HepG2 (cell line): ENCODE measurements around the gene ITGA7. TPM values are rescaled to one million over a fixed set of nuclear protein-coding genes. Genes with fewer than 3 reads are reported as not detected.

Experiments used
- ATF1 ChIP-seq: IDR thresholded peaks from 2 replicates; pipeline ENCODE4 v1.6.1; 2016; ENCODE audit warnings: mild to moderate bottlenecking, control low read depth
- CREB1 ChIP-seq, 2 experiments: fragments of 450-650 bp in 1 of 2; IDR thresholded peaks; 2 replicates each; pipeline ENCODE4 v1.6.1; 2016 to 2017; ENCODE audit warnings: control low read depth in 1 of 2, mild to moderate bottlenecking in 1 of 2, missing compliant biosample characterization in 1 of 2, missing genetic modification characterization in 1 of 2
- EP300 ChIP-seq, 3 experiments: sonication (generic) in 1 of 3; formaldehyde crosslinking in 1 of 3; IDR thresholded peaks; 2 replicates each; pipeline versions ENCODE4 v1.5.1 to v1.6.1; 2011 to 2020; ENCODE audit warnings: low read depth in 2 of 3, low read length in 2 of 3, borderline replicate concordance in 1 of 3, improper control_type of control experiment in 1 of 3, mild to moderate bottlenecking in 1 of 3, missing genetic modification reagents in 1 of 3, moderate library complexity in 1 of 3
- FLYWCH1 ChIP-seq: sonication (generic); formaldehyde crosslinking; IDR thresholded peaks from 2 replicates; pipeline ENCODE4 v1.8.1; 2023; ENCODE audit warnings: mild to moderate bottlenecking, missing genetic modification reagents
- GABPA ChIP-seq, 2 experiments: IDR thresholded peaks; 2 replicates each; pipeline ENCODE4 v1.6.1; 2011 to 2016; ENCODE audit warnings: low read depth in 2 of 2, low read length in 1 of 2, missing biosample characterization in 1 of 2, missing genetic modification characterization in 1 of 2
- GATA4 ChIP-seq: sonication (generic); IDR thresholded peaks from 2 replicates; pipeline ENCODE4 v1.6.1; 2016; ENCODE audit warnings: antibody characterized with exemption, low read depth, borderline replicate concordance
- GFI1 ChIP-seq: sonication (generic); formaldehyde crosslinking; IDR thresholded peaks from 2 replicates; pipeline ENCODE4 v1.5.0; 2020; ENCODE audit warnings: missing genetic modification reagents, mild to moderate bottlenecking, borderline replicate concordance
- GTF2F1 ChIP-seq: fragments of 150-350 bp; IDR thresholded peaks from 2 replicates; pipeline ENCODE4 v1.6.1; 2014; ENCODE audit warnings: low read length
- HOXA3 ChIP-seq: sonication (generic); formaldehyde crosslinking; IDR thresholded peaks from 2 replicates; pipeline ENCODE4 v1.5.0; 2020; ENCODE audit warnings: missing genetic modification reagents
- SPEN ChIP-seq: sonication (generic); formaldehyde crosslinking; IDR thresholded peaks from 2 replicates; pipeline ENCODE4 v1.5.1; 2020; ENCODE audit warnings: low read depth, mild to moderate bottlenecking, missing genetic modification reagents
- ZFYVE20 ChIP-seq: sonication (generic); formaldehyde crosslinking; IDR thresholded peaks from 2 replicates; pipeline ENCODE4 v1.8.0; 2023; ENCODE audit warnings: low read depth, mild to moderate bottlenecking, moderate library complexity, missing genetic modification reagents, borderline replicate concordance
- ZNF329 ChIP-seq: sonication (generic); formaldehyde crosslinking; IDR thresholded peaks from 2 replicates; pipeline ENCODE4 v1.9.0; 2021; ENCODE audit warnings: low read depth, mild to moderate bottlenecking, missing genetic modification reagents
- ZNF34 ChIP-seq: sonication (generic); formaldehyde crosslinking; IDR thresholded peaks from 2 replicates; pipeline ENCODE4 v1.4.0; 2020; ENCODE audit warnings: mild to moderate bottlenecking, missing genetic modification reagents, borderline replicate concordance
- ZNF616 ChIP-seq: sonication (generic); formaldehyde crosslinking; IDR thresholded peaks from 2 replicates; pipeline ENCODE4 v1.5.0; 2020; ENCODE audit warnings: low read depth, mild to moderate bottlenecking, missing genetic modification reagents
- ZSCAN31 ChIP-seq: sonication (generic); formaldehyde crosslinking; IDR thresholded peaks from 2 replicates; pipeline ENCODE4 v1.5.0; 2020; ENCODE audit warnings: low read depth, mild to moderate bottlenecking, missing genetic modification reagents
- polyA plus RNA-seq, 8 experiments: library from polyadenylated mRNA; depleted of rRNA in 3 of 8; stranded (reverse) in 7 of 8; unstranded in 1 of 8; fragments of >200 nt; fragmentation: Illumina TruSeq in 4 of 8; extraction: Trizol in 4 of 8; gene quantifications; 2 replicates each; pipeline versions ENCODE4 v1.2.1 to v1.2.3, GENCODE V29; 2011 to 2016; ENCODE audit warnings: low read depth in 4 of 8, missing spikeins in 1 of 8, mixed read lengths in 1 of 8; ENCODE audit not compliant: insufficient read depth in 1 of 8
- total RNA-seq, 5 experiments: library from RNA; depleted of rRNA; stranded (reverse); fragments of >200 nt; fragmentation: Illumina TruSeq; extraction: Trizol; gene quantifications; 2 replicates each; pipeline ENCODE4 v1.2.3, GENCODE V29; 2016; ENCODE audit warnings: low read depth in 1 of 5
- TF ChIP-seq, protein P1 (sequence below): sonication (generic); formaldehyde crosslinking; IDR thresholded peaks from 2 replicates; pipeline ENCODE4 v1.5.1; 2020; ENCODE audit warnings: mild to moderate bottlenecking, missing genetic modification reagents, borderline replicate concordance
- TF ChIP-seq, protein P2 (sequence below): sonication (generic); formaldehyde crosslinking; IDR thresholded peaks from 2 replicates; pipeline ENCODE4 v1.5.1; 2020; ENCODE audit warnings: missing genetic modification reagents, mild to moderate bottlenecking, borderline replicate concordance
- TF ChIP-seq, protein P3 (sequence below): sonication (generic); formaldehyde crosslinking; IDR thresholded peaks from 2 replicates; pipeline ENCODE4 v1.5.1; 2020; ENCODE audit warnings: missing genetic modification reagents, mild to moderate bottlenecking, borderline replicate concordance
- TF ChIP-seq, protein P4 (sequence below): sonication (generic); formaldehyde crosslinking; IDR thresholded peaks from 2 replicates; pipeline ENCODE4 v1.4.0; 2020; ENCODE audit warnings: missing genetic modification reagents

ITGA7 gene
- total and polyA plus RNA-seq, 2 of the 13 experiments (the other 11 are each of a cell fraction or from before 2014, with no cell fraction given), result 0.65 to 0.75 TPM

DNA sequence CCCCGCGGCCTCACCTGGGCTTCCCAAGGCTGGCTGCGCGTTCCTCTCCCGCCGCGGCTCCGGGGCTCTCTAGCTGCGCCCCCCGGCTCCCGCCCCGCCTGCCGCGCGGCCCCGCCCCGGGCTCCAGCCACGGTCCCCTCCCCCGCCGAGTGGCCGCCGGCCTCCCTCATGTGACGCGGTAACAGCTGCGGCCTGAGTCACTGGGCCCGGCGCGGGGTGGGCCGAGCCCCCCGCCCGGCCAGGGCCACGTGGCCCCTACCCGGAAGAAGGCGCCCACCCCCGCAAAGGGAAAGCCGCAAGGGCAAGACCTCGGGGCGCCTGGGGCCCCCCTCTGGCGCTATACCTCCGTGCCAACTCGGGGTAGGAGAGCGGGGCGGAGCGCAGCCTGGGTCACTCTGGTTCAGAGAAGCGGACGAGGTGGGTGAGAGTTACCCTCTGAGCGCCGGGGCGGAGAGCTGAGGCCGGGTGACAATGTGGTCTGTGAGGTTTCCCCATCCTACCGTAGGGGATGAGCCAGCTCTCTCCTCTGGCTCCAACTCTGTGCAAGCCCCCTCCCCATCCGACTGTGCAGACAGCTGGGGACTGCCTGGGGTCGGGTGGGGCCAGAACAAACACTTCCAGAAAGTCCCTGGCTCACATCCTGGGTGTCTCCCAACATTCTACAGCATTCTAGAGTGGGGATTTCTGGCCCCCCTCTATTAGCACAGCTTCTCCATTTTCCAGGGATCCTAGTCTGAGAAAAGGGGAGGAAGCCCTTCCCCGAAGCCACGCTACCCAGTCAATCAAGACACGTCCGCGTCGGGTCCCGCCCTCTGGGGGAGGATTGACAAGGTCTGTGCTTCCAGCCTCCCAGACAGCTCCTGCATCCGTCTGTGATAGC lies 21.5 kb upstream of the ITGA7 start, which contains the start of gene CD63 (continued):
- TF ChIP-seq SPEN (CRISPR knock-in tag) (peak; percentile 81; the same call in 1 of the 2 replicates), GATA4 (no peak; the same call in 1 of the 2 replicates), ZSCAN31 (CRISPR knock-in tag) (peak; percentile 65; the same call in 1 of the 2 replicates), ZFYVE20 (no peak), FLYWCH1 (CRISPR knock-in tag) (no peak), GFI1 (peak; percentile 73; the same call in 1 of the 2 replicates), ZNF616 (CRISPR knock-in tag) (no peak), ATF1 (CRISPR knock-in tag) (no peak), GABPA (IDR thresholded peaks at IDR 0.05; ENCODE audit: low read depth, low read length) (no peak), GABPA (CRISPR knock-in tag; IDR thresholded peaks at IDR 0.05; ENCODE audit: low read depth) (no peak), HOXA3 (CRISPR knock-in tag) (0 out of 2 replicates have a peak, but pooled peaks have one; percentile 44), ZNF34 (CRISPR knock-in tag) (no peak), ZNF329 (peak; percentile 52; the same call in 1 of the 2 replicates), GTF2F1 (no peak), CREB1 (IDR thresholded peaks at IDR 0.05) (peak; percentile 59), CREB1 (CRISPR knock-in tag; IDR thresholded peaks at IDR 0.05) (peak; percentile 31; the same call in 1 of the 2 replicates), EP300 (IDR thresholded peaks at IDR 0.05; ENCODE audit: low read depth in 2 of 2, low read length in 2 of 2) (0 out of 4 replicates have a peak, but pooled peaks of 1 of the 2 experiments have one; percentile 12), EP300 (CRISPR knock-in tag; IDR thresholded peaks at IDR 0.05; ENCODE audit: borderline replicate concordance) (peak; percentile 38; the same call in 1 of the 2 replicates)
- TF ChIP-seq, protein P1, sequence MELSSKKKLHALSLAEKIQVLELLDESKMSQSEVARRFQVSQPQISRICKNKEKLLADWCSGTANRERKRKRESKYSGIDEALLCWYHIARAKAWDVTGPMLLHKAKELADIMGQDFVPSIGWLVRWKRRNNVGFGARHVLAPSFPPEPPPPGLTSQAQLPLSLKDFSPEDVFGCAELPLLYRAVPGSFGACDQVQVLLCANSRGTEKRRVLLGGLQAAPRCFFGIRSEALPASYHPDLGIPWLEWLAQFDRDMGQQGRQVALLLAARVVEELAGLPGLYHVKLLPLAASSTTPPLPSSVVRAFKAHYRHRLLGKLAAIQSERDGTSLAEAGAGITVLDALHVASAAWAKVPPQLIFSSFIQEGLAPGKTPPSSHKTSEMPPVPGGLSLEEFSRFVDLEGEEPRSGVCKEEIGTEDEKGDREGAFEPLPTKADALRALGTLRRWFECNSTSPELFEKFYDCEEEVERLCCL, result no peak
- TF ChIP-seq, protein P2, sequence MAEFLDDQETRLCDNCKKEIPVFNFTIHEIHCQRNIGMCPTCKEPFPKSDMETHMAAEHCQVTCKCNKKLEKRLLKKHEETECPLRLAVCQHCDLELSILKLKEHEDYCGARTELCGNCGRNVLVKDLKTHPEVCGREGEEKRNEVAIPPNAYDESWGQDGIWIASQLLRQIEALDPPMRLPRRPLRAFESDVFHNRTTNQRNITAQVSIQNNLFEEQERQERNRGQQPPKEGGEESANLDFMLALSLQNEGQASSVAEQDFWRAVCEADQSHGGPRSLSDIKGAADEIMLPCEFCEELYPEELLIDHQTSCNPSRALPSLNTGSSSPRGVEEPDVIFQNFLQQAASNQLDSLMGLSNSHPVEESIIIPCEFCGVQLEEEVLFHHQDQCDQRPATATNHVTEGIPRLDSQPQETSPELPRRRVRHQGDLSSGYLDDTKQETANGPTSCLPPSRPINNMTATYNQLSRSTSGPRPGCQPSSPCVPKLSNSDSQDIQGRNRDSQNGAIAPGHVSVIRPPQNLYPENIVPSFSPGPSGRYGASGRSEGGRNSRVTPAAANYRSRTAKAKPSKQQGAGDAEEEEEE (CRISPR knock-in tag), result peak; percentile 47; the same call in 1 of the 2 replicates
- TF ChIP-seq, protein P3, sequence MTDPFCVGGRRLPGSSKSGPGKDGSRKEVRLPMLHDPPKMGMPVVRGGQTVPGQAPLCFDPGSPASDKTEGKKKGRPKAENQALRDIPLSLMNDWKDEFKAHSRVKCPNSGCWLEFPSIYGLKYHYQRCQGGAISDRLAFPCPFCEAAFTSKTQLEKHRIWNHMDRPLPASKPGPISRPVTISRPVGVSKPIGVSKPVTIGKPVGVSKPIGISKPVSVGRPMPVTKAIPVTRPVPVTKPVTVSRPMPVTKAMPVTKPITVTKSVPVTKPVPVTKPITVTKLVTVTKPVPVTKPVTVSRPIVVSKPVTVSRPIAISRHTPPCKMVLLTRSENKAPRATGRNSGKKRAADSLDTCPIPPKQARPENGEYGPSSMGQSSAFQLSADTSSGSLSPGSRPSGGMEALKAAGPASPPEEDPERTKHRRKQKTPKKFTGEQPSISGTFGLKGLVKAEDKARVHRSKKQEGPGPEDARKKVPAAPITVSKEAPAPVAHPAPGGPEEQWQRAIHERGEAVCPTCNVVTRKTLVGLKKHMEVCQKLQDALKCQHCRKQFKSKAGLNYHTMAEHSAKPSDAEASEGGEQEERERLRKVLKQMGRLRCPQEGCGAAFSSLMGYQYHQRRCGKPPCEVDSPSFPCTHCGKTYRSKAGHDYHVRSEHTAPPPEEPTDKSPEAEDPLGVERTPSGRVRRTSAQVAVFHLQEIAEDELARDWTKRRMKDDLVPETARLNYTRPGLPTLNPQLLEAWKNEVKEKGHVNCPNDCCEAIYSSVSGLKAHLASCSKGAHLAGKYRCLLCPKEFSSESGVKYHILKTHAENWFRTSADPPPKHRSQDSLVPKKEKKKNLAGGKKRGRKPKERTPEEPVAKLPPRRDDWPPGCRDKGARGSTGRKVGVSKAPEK (CRISPR knock-in tag), result no peak
- TF ChIP-seq, protein P4, sequence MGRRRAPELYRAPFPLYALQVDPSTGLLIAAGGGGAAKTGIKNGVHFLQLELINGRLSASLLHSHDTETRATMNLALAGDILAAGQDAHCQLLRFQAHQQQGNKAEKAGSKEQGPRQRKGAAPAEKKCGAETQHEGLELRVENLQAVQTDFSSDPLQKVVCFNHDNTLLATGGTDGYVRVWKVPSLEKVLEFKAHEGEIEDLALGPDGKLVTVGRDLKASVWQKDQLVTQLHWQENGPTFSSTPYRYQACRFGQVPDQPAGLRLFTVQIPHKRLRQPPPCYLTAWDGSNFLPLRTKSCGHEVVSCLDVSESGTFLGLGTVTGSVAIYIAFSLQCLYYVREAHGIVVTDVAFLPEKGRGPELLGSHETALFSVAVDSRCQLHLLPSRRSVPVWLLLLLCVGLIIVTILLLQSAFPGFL (CRISPR knock-in tag), result no peak
